SU-DHL-6 (cell line): ENCODE measurements around the gene ZSWIM3.

ENCODE experiments used
- EZH2phosphoT487 ChIP-seq: fragments of 200-600 bp; sonication (generic), shearing (Covaris generic); conservative IDR thresholded peaks from 2 replicates; pipeline ENCODE4 v1.6.1; 2018; ENCODE audit warnings: mild to moderate bottlenecking, antibody characterized with exemption, low read length, moderate library complexity, mixed read lengths
- TF ChIP-seq, protein P1 (sequence below): fragments of 200-600 bp; sonication (generic); IDR thresholded peaks from one replicate; pipeline ENCODE4 v1.5.1; 2017; ENCODE audit warnings: antibody characterized with exemption, mild to moderate bottlenecking, low read length, moderate library complexity; ENCODE audit not compliant: insufficient read depth, poor library complexity, severe bottlenecking

- TF ChIP-seq, protein P1, sequence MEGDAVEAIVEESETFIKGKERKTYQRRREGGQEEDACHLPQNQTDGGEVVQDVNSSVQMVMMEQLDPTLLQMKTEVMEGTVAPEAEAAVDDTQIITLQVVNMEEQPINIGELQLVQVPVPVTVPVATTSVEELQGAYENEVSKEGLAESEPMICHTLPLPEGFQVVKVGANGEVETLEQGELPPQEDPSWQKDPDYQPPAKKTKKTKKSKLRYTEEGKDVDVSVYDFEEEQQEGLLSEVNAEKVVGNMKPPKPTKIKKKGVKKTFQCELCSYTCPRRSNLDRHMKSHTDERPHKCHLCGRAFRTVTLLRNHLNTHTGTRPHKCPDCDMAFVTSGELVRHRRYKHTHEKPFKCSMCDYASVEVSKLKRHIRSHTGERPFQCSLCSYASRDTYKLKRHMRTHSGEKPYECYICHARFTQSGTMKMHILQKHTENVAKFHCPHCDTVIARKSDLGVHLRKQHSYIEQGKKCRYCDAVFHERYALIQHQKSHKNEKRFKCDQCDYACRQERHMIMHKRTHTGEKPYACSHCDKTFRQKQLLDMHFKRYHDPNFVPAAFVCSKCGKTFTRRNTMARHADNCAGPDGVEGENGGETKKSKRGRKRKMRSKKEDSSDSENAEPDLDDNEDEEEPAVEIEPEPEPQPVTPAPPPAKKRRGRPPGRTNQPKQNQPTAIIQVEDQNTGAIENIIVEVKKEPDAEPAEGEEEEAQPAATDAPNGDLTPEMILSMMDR = no peak
- TF ChIP-seq EZH2phosphoT487 = no peak
Observed at GRCh38 chr20:45882469-45883099, 25.2 kb downstream of the ZSWIM3 start.
